Kidney epithelial cell (primary cell): ENCODE data around the gene KIF26B. TPM values are rescaled to one million over a fixed set of nuclear protein-coding genes. Genes with fewer than 3 reads are reported as not detected.

Experiments used
- DNase-seq: peaks from one replicate; pipeline ENCODE4 v3.0.0-alpha.2; 2010; ENCODE audit warnings: low read depth
- H3K27me3 ChIP-seq: 2 replicates; pipeline ENCODE4 v1.6.0; 2011; ENCODE audit warnings: low read length; ENCODE audit not compliant: control insufficient read depth, insufficient read depth
- H3K36me3 ChIP-seq: 2 replicates; pipeline ENCODE4 v1.5.1; 2011; ENCODE audit warnings: low read length; ENCODE audit not compliant: control insufficient read depth, insufficient read depth
- H3K4me3 ChIP-seq: 2 replicates; pipeline ENCODE4 v1.5.1; 2011; ENCODE audit warnings: low read depth, mild to moderate bottlenecking, control low read depth, low read length
- total RNA-seq: library from RNA; depleted of rRNA; stranded (reverse); fragments of >200 nt; gene quantifications from 2 replicates; pipeline ENCODE4 v1.2.3, GENCODE V29; 2015
- TF ChIP-seq, protein P1 (sequence below): IDR thresholded peaks from 2 replicates; pipeline ENCODE4 v1.5.1; 2011; ENCODE audit warnings: mild to moderate bottlenecking, moderate library complexity, low read length, control low read depth, inconsistent platforms; ENCODE audit not compliant: insufficient read depth, poor library complexity, severe bottlenecking

Gene KIF26B
- total RNA-seq, 1 donor from 2014 or later: 14.6 TPM

DNA sequence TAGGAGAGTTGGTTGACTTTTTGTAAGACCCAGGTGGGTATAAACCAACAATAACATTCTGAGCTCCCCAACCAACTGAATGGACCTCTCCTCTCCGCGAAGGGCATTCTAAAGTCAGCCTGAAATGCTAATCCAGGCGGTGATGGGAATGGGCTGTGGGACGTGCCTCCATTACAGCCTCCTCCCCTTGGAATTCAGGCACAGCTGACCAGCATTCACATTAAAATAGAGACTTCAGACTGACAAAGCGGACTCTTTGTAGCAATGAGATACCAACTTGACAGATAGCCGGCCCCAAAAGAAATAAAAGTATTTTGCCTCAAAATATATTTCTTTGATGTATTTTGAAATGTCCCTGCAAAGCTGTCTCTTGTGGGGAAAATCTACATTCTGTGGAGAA is 101.7 kb downstream of the KIF26B start:
- no peaks in the 10 kb centered on the region for H3K36me3 ChIP-seq
- no peak for DNase-seq
- H3K4me3 ChIP-seq: no peak overlapping the region
- TF ChIP-seq, protein P1, sequence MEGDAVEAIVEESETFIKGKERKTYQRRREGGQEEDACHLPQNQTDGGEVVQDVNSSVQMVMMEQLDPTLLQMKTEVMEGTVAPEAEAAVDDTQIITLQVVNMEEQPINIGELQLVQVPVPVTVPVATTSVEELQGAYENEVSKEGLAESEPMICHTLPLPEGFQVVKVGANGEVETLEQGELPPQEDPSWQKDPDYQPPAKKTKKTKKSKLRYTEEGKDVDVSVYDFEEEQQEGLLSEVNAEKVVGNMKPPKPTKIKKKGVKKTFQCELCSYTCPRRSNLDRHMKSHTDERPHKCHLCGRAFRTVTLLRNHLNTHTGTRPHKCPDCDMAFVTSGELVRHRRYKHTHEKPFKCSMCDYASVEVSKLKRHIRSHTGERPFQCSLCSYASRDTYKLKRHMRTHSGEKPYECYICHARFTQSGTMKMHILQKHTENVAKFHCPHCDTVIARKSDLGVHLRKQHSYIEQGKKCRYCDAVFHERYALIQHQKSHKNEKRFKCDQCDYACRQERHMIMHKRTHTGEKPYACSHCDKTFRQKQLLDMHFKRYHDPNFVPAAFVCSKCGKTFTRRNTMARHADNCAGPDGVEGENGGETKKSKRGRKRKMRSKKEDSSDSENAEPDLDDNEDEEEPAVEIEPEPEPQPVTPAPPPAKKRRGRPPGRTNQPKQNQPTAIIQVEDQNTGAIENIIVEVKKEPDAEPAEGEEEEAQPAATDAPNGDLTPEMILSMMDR: no peak
- H3K27me3 ChIP-seq: no peaks in the 10 kb centered on the region

DNA sequence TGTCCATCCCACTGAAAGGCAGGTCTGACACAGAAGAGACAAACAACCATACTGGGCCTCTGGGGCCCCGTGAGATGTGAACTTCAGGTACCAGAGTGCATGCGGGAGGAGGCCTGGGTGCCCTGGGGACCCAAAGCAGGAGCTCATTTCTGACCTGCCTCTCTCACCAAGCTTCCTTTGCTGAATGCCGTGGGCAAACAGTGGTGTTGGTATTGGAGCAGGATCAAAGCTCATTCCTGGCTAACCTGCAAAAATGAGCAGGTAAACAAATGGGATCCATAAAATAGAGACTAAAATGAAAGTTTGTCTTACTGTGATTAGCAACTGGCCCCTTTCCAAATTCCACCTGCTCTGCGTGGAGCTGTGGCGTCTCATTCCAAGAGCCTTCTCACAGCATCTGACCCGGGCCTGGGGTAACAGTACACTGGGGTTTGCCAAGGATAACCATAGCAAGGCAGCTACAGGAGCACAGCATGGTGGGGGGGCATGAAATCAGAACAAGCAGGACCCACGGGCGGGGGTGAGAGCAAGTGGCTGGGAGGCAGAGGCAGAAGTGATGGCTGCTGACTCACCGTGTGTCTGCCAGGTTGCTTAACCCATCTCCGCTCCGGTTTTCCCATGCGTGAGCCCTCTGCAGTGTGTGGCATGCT is 103.6 kb downstream of the KIF26B start:
- no peak overlapping the region for H3K4me3 ChIP-seq
- peak; percentile 83 for DNase-seq
- TF ChIP-seq, protein P1: no peak
- H3K36me3 ChIP-seq: no peaks in the 10 kb centered on the region
- H3K27me3 ChIP-seq: no peaks in the 10 kb centered on the region

DNA sequence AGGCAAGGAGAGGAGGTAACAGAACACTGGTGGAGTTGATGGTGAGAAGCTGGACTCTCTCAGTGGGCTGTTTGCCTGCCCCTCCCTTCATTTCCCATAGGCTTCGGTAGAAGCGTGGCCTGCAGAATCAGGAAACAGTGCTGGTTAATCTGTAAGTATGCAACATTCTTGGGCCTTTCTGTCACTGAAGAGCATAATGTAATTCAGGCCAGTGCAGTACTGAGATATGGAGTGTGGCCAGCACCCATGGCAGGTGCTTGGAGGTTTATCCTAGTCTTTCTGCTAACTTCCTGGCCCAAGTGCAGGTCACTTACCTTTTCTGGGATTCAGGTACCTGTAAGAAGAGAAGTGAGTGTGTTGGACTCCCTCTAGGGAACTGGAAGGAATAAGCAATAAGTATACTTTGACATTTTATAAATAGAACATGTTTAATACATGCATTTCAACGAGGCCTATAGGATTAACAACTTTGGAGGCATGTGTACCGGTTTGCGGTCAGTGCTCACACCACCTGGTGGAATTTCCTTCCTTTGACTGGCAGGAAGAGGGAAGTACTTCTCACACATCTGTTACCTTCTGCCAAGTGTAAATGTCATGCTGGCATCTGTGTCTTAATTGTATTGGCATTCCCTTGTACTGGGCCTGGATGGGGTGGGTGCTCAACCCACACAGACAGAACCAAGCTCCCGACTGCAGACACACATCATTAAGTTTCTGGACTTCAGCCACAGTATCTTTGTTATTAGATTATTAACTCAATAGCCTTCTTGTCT is 105.5 kb downstream of the KIF26B start:
- H3K27me3 ChIP-seq: no peaks in the 10 kb centered on the region
- H3K4me3 ChIP-seq: no peak overlapping the region
- TF ChIP-seq, protein P1: no peak
- DNase-seq: peak; percentile 96
- no peaks in the 10 kb centered on the region for H3K36me3 ChIP-seq

DNA sequence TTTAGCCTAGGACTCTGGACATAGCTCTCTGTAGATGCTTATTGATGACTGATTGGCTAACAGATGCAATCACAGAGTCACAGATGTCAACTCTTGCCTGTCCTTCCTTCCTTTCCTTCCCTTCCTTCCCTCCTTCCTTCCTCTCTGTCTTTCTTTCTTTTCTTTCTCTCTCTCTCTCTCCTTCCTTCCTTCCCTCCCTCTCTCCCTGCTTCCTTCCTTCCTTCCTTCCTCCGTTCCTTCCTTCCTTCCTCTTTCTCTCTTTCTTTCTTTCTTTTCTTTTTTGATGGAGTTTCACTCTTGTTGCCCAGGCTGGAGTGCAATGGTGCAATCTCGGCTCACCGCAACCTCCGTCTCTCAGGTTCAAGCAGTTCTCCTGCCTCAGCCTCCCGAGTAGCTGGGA is 106.1 kb downstream of the KIF26B start:
- Histone ChIP-seq H3K36me3 (no peaks in the 10 kb centered on the region), H3K4me3 (no peak overlapping the region), H3K27me3 (no peaks in the 10 kb centered on the region)
- TF ChIP-seq, protein P1: no peak
- no peak for DNase-seq

- peak; percentile 89 for DNase-seq
- H3K27me3 ChIP-seq: no peaks in the 10 kb centered on the region
- no peaks in the 10 kb centered on the region for H3K36me3 ChIP-seq
- H3K4me3 ChIP-seq: no peak overlapping the region
- TF ChIP-seq, protein P1: no peak
Observed at GRCh38 chr1:245261786-245262185, 107.0 kb downstream of the KIF26B start.
